Vagina (tissue), 2 donors: ENCODE measurements around the gene NFATC2. TPM values are rescaled to one million over a fixed set of nuclear protein-coding genes. Genes with fewer than 3 reads are reported as not detected.
"Not testable (repeated sequence)": the region's sequence is repeated elsewhere in the genome, so short reads cannot be mapped to it uniquely, and the experiment has no call there.

Source experiments
- DNase-seq, 2 donors: peaks; one replicate each; pipeline ENCODE4 v3.0.0-alpha.2; 2017; ENCODE audit errors: extremely low spot score in 2 of 2
- H3K27ac ChIP-seq: fragments of 200-600 bp; sonication (generic); one replicate; pipeline ENCODE4 v1.5.1; 2019
- H3K27me3 ChIP-seq: fragments of 200-600 bp; sonication (generic); one replicate; pipeline ENCODE4 v1.5.1; 2019
- H3K36me3 ChIP-seq, 2 donors: fragments of 200-600 bp; sonication (generic); one replicate each; pipeline ENCODE4 v1.5.1; 2017 to 2019
- H3K4me1 ChIP-seq: fragments of 200-600 bp; sonication (generic); one replicate; pipeline ENCODE4 v1.5.1; 2019
- H3K4me3 ChIP-seq, 2 donors: fragments of 200-600 bp; sonication (generic); 1 replicate in 1 of 2; 2 replicates in 1 of 2; pipeline ENCODE4 v1.5.1; 2016 to 2019
- H3K9me3 ChIP-seq: fragments of 200-600 bp; sonication (generic); one replicate; pipeline ENCODE4 v1.5.1; 2019
- CTCF ChIP-seq, 3 experiments: fragments of 450-650 bp in 2 of 3; fragments of 200-600 bp in 1 of 3; sonication (generic) in 1 of 3; IDR thresholded peaks; one replicate each; pipeline ENCODE4 v1.5.1; 2017 to 2019; ENCODE audit warnings: antibody characterized with exemption in 3 of 3, mild to moderate bottlenecking in 2 of 3, moderate library complexity in 2 of 3
- POLR2A ChIP-seq, 2 donors: fragments of 450-650 bp; IDR thresholded peaks; one replicate each; pipeline ENCODE4 v1.6.1; 2017; ENCODE audit warnings: antibody characterized with exemption in 2 of 2, mild to moderate bottlenecking in 2 of 2, moderate library complexity in 2 of 2
- POLR2AphosphoS5 ChIP-seq, 2 donors: sonication (generic); formaldehyde crosslinking; IDR thresholded peaks; one replicate each; pipeline ENCODE4 v1.9.0; 2017; ENCODE audit warnings: antibody characterized with exemption in 2 of 2, mild to moderate bottlenecking in 2 of 2, low read depth in 1 of 2; ENCODE audit not compliant: insufficient read depth in 1 of 2
- intact Hi-C: fragments of 100-400 bp; cut with DNase I; formaldehyde crosslinking; loops from one replicate; pipeline ENCODE4 v1.15.1; 2023
- total RNA-seq: library from RNA; depleted of rRNA; stranded (reverse); fragments of >200 nt; gene quantifications from one replicate; pipeline ENCODE4 v1.2.3, GENCODE V29; 2016

The NFATC2 gene
- total RNA-seq, 1 donor from 2014 or later, result 7.4 TPM

GRCh38 chr20:51569815-51570738 lies 27.6 kb upstream of the NFATC2 start:
- H3K4me1 ChIP-seq, result peaks cover 13% of the 10 kb centered on the region
- no peak overlapping the region for H3K27ac ChIP-seq
- TF ChIP-seq CTCF (IDR thresholded peaks at IDR 0.05), result no peak
- no peak for TF ChIP-seq POLR2A (IDR thresholded peaks at IDR 0.05)
- no peak for TF ChIP-seq POLR2AphosphoS5 (IDR thresholded peaks at IDR 0.05; ENCODE audit: insufficient read depth in 1 of 2, low read depth in 1 of 2)
- intact Hi-C loops, result loop anchor here (10.0 kb wide), 1 partner anchor 105 kb away; no protein-coding TSS in a partner anchor
- no peaks in the 10 kb centered on the region for H3K36me3 ChIP-seq
- no peaks in the 10 kb centered on the region for H3K9me3 ChIP-seq
- H3K4me3 ChIP-seq, result peak overlapping the region in 1 of 2 donors; percentile 14
- H3K27me3 ChIP-seq, result no peaks in the 10 kb centered on the region
- DNase-seq, result no peak

GRCh38 chr20:51568533-51568932 lies 26.0 kb upstream of the NFATC2 start:
- H3K4me3 ChIP-seq, H3K36me3 ChIP-seq, intact Hi-C loops, H3K27me3 ChIP-seq, DNase-seq, H3K27ac ChIP-seq, H3K9me3 ChIP-seq: not testable (repeated sequence)
- H3K4me1 ChIP-seq, result peaks cover 19% of the 10 kb centered on the region

GRCh38 chr20:51567622-51568021 lies 25.1 kb upstream of the NFATC2 start:
- TF ChIP-seq CTCF (IDR thresholded peaks at IDR 0.05) (no peak), POLR2A (IDR thresholded peaks at IDR 0.05) (no peak), POLR2AphosphoS5 (IDR thresholded peaks at IDR 0.05; ENCODE audit: insufficient read depth in 1 of 2, low read depth in 1 of 2) (no peak)
- Histone ChIP-seq H3K27ac (no peak overlapping the region), H3K4me1 (peaks cover 26% of the 10 kb centered on the region), H3K4me3 (no peak overlapping the region), H3K27me3 (no peaks in the 10 kb centered on the region), H3K36me3 (no peaks in the 10 kb centered on the region), H3K9me3 (no peaks in the 10 kb centered on the region)
- DNase-seq, result no peak
- intact Hi-C loops, result no loop called here

GRCh38 chr20:51566594-51566993 lies 24.1 kb upstream of the NFATC2 start:
- peaks cover 35% of the 10 kb centered on the region for H3K4me1 ChIP-seq
- no peak for DNase-seq
- intact Hi-C loops, result no loop called here
- no peaks in the 10 kb centered on the region for H3K9me3 ChIP-seq
- no peak overlapping the region for H3K27ac ChIP-seq
- no peaks in the 10 kb centered on the region for H3K27me3 ChIP-seq
- TF ChIP-seq POLR2A (IDR thresholded peaks at IDR 0.05) (no peak), CTCF (IDR thresholded peaks at IDR 0.05) (no peak), POLR2AphosphoS5 (IDR thresholded peaks at IDR 0.05; ENCODE audit: insufficient read depth in 1 of 2, low read depth in 1 of 2) (no peak)
- H3K36me3 ChIP-seq, result no peaks in the 10 kb centered on the region
- H3K4me3 ChIP-seq, result no peak overlapping the region

GRCh38 chr20:51565298-51566144 lies 23.0 kb upstream of the NFATC2 start:
- intact Hi-C loops, result no loop called here
- Histone ChIP-seq H3K27ac (peak overlapping the region; percentile 9), H3K27me3 (no peaks in the 10 kb centered on the region), H3K4me3 (no peak overlapping the region), H3K36me3 (no peaks in the 10 kb centered on the region), H3K9me3 (no peaks in the 10 kb centered on the region), H3K4me1 (peaks cover 43% of the 10 kb centered on the region)
- DNase-seq, result no peak
- no peak for TF ChIP-seq CTCF (IDR thresholded peaks at IDR 0.05)
- no peak for TF ChIP-seq POLR2AphosphoS5 (IDR thresholded peaks at IDR 0.05; ENCODE audit: insufficient read depth in 1 of 2, low read depth in 1 of 2)
- no peak for TF ChIP-seq POLR2A (IDR thresholded peaks at IDR 0.05)
